ENCODE data around the gene RBKS.

RBKS gene

DNA sequence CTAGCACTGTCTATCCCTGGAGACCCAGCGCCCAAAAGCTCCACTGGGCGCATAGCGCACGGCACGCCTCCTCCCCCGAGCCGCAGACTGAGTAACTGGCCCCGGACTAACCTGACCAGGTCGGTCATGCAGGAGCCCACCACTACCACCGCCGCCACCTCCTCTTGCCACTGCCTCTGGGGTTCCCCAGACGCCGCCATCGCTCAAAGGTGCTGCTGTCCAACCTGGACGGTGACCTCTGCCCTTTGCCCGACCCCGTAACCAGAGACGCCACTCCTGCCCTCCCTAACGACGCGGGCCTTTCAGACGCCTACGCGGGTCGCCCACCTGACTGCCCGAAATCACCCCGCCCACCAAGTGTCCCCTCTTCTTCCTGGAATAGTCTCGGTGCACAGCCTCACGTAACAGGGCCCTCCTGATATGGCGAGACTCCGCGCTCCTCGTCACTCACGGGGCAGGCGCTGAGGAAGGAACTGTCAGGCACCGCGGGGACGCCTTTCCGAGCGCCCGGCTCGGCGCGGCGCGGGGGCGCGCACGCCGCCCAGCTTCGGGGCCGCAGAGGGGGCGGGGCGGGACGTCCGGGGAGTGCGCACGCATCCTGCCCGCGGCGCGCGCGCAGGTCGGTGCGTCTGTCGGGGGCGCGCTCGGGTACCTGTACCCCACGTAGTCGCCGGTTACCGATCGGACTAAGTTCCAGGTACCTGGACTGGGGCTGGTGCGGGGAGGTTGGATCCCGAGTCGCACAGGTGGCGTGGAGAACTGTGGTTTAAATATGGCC is at the start of gene RBKS, which contains the start of gene BABAM2:
RBKS (minus strand) TSS at position 242 of the 778 bp plus-strand sequence; CDS start at position 200, 42 bp downstream.
BABAM2 (plus strand) TSS at position 584 of the 778 bp plus-strand sequence. CDS start 3,828 bp downstream, outside the sequence.
- peak; percentile 82 to 85 for DNase-seq (ENCODE audit: low read depth in 2 of 2)

DNA sequence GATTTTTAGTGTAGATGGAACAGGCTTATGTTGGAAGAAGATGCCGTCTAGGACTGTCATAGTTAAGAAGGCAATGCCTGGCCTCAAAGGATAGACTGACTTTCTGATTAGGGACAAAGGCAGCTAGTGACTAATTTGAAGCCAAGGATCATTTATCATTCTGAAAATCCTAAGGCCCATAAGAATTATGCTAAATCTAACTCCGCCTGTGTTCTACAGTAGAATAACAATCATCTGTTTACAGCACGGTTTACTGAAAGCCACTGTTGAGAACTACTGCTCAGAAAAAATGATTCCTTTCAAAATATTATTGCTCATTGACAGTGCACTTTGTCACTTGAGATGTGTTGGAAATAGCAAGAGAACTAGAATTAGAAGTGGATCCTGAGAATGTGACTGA is 44.8 kb upstream of the RBKS start:
- no peak for DNase-seq (ENCODE audit: low read depth in 2 of 2)

DNA sequence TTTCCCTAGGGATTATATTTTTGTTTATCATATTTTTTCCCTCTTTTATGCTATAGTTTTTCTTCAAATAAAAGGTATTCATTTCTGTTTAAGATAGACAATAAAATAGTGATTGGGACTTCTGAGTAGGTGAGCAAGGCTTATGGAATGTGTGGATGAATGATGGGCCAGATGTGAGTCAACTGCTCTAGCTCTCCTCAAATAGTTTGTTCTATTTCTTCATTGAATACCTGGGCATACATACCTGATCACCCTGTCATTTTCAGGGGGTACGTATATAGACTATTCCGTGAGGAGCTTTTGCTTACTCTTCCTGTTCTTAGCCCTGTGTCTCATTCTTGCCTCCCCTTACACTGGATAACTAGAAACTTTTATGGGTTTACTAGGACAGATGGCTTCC is 42.2 kb upstream of the RBKS start:
- DNase-seq (ENCODE audit: low read depth in 2 of 2): no peak

DNA sequence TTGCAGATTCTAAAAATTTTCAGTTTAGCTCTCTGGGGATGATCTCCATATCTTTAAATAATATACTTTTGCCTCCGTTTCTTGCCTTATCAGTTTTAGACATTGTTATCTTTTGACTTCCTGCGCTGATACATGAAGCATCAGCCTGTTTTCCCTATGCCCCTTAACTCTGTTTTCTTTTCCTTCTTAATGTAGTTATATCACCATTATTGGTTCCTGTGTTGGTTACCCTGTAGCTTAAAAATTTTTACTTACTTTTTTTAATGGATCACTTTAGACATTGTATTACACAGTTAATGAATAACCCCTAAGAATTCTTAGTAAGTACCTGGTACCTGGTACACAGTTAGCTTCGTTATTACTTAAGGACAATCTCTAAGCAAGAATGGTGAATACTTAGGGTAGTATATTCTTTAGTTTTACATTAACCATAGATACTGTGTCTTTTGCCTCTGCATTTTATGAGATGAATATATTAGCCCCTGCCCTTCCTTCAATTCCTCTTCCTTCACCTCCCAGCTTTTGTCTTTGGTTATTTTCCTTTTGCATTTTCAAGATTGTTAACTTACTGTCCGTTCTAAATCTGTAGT is 41.3 kb upstream of the RBKS start:
- no peak for DNase-seq (ENCODE audit: low read depth in 2 of 2)

DNA sequence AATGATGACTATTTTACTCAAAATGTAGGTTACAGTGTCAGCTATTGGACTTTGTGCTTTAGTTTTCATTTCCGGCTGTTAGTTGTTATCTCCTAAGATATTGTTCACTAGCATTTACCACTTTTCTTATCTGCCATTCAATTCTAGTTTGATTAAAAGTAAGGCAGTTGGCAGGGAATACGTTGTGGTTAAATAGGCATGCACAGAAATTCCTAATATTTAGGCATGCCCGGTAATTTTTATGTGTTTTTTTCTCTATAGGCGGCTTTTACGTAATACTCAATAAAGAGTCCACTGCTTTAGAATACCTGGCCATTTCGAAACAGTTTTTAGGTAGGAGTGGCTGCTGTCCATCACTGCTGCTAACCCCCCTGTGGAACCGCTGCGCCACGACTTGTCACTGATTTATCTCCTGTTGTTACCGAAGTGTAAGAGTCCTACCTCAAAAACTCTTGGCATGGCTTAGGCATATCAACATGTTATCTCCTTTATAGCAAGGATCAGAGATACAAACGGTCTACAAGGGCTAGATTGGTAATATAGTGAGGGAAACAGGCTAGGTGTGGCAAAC is 39.8 kb upstream of the RBKS start:
- no peak for DNase-seq (ENCODE audit: low read depth in 2 of 2)

DNA sequence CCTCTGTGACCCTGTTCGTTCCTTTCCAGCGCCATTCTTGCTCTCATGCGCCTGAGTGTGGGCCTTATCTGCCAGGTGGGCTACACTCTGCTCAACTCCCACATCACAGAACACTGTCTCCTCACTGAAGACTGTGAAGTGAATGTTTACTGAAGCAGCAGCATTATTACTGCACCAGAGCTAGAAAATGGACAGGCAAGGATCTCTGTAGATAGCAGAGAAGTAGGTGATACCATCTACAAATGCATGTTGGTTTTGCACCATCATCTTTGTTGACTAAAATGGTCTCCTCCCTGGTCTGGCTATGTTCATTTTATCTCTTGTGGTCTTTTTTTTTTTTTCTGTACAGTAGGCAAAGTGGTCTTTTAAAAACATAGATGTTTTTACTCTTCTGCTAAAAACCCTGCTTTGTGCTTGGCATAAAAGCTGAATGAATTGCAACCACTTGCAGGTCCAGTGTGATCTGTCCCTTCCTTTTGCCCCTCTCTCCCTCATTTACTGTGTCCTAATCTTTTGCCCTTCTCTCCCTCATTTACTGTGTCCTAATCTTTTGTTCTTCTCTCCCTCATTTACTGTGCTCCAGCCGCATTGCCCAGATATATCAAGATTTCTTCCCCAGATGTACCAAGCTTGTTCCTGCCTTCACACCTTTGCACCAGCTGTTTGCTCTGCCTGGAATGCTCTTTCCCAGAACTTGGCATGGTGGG is 35.7 kb upstream of the RBKS start:
- DNase-seq (ENCODE audit: low read depth in 2 of 2): no peak

DNA sequence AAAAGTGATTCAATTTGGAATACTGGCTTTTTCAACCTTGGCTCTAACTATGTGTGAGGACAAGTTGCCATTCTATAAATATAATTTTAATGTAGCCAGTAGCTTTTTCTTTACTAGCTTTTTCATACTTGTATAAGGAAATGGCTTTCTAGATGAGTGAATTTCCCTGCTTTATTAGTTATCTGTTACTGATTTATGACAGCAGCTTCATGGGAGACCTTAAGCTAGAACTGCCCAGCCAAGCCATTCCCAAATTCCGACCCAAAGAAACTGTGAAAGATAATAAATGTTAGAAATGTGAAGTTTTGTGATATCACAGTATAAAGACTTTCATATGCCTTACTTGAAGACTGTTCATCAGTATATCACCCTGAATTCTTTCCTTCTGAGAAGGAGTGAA is 32.7 kb upstream of the RBKS start:
- no peak for DNase-seq (ENCODE audit: low read depth in 2 of 2)

DNA sequence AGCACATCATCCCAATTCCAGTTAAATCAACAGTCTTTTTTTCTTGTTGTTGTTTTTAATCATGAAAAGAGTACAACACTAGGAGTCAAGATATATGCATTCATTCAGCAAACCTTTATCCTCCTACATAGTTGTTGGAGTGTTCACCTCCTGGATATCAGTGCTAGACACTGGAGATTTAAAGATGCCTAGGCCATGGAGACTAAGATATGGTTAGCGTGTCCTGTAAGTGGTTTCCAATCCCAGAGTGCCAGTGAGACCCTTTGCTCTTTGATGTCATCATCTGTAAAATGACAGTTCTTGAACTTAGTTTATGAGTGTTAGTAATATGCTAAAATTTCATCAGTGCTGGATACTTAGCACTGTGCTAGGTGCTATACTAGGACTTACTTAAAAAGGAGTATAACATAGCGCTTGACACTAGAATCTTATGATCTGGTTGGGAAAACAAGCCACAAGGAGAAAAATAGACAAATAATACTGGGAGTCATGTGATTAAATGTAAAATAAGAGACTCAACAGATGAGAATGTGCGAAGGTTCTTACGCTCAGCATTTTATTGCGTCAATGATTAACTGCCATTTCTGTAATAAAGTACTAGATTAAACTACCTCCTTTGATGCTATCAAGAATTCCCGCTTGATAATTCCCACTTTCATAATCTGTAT is 31.8 kb upstream of the RBKS start:
- no peak for DNase-seq (ENCODE audit: low read depth in 2 of 2)

DNA sequence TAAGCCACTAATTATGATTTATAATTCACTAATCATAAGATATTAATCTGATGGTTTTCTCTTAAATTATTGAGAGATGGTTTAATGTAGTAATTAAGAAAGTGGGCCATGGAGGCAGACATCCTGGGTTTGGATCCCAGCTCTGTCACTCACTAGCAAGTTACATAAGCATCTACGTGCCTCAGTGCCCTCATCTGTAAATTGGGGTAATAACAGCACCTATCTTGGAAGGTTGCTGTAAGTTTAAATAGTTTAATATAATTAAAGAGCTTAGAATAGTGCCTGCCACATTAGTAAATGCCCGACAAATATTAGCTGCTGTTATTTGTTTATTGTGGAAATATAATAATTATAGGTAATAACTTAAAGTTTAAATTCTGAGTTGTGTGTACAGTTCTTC is 31.2 kb upstream of the RBKS start:
- DNase-seq (ENCODE audit: low read depth in 2 of 2): no peak

DNA sequence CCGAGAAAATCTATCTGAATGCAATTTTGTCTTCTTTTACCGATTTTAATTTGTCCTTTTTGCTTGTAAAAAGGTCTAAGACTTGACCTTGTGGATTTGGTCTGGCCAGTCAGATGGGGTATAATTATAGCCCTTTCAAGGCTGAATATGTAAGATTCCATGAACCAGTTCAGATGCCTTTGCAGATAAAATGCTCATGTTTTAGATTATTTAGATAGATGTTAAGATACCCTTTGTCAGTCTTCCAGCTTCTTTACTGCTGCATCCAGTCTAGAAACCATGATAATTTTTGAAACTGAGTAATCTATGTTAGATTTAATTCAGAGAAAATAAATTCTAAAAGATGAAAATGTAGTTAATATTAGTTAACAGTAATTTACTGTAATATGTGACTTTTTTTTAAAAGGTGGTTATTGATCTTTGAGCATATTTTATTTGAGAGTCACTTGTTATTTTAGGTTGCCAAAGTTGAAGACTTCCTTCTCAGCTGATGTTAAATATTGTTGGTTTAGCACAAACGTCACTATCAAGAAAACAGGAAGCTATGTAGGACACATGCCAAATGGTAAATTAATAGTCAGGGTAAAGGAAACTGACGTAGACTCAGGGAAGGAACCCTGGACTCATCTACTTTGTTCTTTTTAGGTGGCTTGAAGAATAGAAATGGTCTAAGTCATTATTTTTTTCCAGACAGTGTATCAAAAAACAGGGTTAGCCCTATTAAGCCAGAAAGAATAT is 30.1 kb upstream of the RBKS start:
- no peak for DNase-seq (ENCODE audit: low read depth in 2 of 2)

DNA sequence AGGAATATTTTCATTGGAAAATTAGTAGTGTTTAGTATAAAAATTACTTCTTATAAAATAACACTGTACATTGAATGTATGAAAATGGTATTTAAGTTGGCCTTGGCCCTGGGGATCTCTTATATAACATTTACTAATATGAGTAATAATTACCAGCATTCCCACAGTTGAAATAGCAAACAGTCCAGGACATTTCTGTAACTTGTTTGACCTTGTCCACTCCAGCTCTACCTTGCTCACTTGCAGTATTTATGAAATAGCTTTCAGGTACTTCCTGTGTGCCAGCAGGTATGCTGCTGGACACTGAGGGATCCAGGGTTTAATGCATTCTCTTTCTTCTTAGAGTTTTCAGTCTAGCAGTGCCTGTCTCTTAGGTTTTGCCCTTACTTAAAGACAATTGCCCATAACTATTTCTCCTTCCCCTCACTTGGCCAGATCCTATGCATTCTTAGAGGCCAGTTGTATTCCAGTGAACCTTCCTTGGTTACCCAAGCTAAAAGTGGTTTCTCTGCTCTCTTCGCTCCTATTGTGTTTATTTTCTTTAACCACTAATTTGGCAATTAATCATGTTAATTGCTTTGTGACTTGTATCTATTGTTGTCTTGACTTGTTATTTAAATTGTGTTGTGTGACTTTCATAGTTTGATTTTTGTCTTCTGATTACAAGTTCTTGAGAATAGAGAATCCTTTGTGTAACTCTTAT is 26.3 kb upstream of the RBKS start:
- no peak for DNase-seq (ENCODE audit: low read depth in 2 of 2)

DNA sequence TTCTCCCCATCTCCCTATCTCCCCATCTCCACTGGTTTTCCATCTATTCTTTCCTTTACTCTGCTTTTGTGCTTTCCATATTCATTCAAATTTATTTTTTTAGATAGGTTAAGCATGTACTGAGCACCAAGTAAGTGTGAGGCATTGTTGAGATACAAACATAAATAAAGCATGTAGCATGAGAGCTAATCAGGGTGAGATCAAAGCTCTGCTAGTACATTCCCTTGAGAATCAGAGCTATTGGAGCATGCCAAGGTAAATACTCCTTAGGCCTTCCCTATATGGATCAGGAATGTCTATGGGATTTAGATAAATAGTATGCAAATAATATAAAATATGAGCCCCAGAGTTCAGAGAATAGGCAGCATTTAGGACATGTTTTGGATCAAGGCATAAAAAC is 25.7 kb upstream of the RBKS start:
- no peak for DNase-seq (ENCODE audit: low read depth in 2 of 2)

DNA sequence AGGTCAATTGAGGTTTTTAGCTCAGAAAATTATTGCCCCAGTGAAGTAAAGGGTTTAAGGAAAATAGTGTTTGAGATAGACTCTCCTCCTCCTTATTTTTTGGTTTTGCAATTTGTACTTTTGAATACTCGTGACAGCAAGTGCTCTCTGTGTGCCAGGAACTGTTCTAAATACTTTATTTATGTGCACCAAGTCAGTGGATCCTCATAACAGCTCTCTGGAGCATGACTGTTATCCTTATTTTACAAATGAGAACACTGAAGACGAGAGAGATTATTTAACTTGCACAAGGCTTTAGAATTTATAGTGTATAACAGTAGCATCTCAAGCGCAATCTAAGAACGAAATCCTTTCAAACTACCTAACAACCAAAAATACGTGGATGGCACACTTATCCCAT is 25.0 kb upstream of the RBKS start:
- DNase-seq (ENCODE audit: low read depth in 2 of 2): no peak

DNA sequence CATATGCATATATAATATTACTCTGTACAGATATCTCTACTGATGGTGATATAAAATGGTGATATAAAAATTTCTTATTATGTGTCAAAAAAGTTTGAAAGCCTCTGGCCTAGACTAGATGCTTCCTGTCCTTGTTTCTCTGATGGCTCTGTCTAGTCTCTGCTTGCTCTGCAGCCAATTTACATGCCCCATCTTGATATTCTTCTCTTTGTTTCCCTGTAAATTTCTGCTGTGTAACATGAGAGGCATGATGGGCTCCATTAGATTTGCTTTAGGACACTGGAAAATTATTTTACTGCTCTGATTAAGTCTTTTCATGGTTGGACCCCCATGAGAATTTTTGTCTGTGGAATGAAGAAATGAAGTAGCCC is 24.6 kb upstream of the RBKS start:
- DNase-seq (ENCODE audit: low read depth in 2 of 2): no peak

DNA sequence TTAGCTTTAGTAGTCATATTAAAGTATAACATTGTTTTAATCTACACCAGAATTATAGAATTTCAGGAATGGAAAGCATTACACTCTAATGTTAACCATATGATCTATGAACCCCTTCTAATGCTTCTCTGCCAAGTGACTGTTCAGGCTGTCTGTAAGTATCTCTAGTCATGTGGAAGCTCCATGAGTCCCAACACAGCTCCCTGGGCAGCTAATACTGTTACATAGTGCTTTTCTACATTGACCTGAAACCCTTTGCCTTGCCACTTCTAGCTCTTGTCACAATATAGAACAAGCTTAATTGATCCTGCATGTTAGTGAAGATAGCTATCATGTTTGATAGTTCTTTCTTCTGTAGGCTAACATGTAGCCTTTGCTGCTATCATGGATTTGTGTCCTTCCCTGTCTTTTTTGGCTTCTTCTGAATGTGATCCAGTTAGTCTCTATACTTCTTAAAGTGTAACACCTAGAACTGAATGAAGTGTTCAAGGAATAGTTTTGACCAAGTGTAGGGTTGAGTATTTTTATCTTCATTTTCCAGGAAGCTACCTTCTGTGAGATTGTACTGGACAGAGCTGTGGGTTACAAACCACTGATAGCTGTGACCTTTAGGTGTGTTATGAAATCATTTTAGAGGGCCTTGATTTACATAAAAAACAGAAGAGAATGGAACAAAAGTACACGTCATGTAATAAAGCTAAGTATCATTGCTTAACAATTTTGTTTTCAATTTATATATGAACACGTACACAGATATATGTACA is 24.0 kb upstream of the RBKS start:
- DNase-seq (ENCODE audit: low read depth in 2 of 2): no peak

DNA sequence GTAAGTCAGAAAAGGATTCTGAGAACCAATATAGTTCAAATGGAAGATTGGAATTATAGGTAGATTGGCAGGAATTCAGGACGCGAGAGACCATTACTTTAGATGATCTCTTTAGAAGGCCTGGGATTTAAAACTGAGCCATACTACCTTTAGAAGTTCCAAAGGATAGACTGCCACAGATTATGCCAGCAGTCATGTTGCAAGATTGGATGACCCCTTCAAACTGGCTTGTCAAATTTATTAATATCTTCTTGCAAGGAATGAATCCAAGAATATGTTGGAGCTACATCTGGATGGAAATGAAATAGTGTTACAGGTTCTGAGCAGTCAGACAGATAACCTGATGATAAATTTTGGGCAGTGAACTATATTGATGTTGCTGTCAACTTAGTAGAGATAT is 22.3 kb upstream of the RBKS start:
- no peak for DNase-seq (ENCODE audit: low read depth in 2 of 2)

DNA sequence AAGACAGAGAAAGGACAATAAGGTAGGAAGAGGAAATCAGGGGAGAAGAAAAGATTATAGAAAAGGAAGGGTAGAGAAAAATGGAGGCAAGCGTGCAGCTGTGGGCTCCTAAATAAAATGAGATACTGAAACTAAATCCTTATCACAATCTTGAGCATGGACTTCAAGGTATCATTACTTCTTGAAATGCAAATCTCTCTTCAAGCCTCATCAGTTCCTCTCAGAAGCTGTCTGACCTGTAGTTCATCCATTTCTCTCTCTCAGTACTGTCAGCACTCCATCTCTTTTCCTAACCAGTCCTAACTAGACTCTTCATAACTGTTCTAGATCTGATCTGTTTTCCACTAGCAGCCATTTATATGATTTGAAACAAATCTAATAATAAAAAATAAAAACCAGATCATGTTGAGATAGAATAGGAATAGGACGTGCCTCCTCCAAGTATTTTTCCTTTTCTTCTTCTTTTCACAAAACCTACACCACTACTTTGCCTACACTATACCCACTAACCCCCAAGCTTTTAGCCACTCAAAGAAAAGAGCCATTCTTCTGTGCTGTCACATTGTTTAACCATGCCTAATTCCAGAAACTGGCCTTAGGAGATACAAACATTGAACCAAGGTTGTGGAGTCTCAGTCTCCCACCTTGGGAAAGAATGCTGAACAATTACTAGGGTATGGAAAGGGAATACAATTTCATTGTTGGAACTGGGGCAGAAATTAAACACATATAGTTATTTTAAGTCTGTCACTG is 21.4 kb upstream of the RBKS start:
- DNase-seq (ENCODE audit: low read depth in 2 of 2): no peak

DNA sequence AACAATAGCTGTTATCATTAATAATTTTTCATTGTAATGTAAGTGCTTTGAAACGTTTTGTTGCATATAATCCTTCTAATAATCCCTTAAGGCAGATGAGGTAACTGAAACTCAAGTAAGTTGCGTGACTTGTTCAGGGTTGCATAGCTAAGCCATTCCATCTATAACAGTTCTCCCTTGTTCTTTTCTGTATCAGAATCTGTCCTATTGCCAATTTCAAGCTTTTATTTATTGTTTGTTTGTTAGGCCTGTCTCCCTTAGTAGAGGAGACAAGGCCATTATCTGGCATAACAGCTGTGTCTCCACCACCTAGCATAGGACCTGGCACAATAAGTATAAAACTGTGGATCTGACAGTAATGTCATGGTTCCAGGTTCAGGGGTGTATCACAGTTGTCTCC is 19.7 kb upstream of the RBKS start:
- no peak for DNase-seq (ENCODE audit: low read depth in 2 of 2)

DNA sequence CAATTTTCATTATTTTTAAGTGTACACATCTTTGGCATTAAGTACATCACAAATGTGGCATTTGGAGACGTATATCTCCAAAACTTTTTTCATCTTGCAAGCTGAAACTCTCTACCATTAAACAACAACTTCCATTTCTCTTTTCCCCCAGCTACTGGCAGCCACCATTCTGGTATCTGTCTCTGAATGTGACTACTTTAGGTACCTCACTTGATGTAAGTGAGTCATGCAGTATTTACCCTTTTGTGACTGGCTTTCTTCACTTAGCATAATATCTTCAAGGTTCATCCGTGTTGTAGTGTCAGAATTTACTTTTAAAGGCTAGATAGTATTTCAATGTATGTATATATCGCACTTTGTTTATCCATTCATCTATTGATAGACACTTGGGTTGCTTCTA is 17.4 kb upstream of the RBKS start:
- DNase-seq (ENCODE audit: low read depth in 2 of 2): no peak

All from stimulated activated CD8-positive, alpha-beta memory T cell treated with anti-CD3 and anti-CD28 coated beads, Interleukin-7, amount 100 ng/mL, for 1 hour (primary cell).